Activated gamma-delta T cell (primary cell): Measurements from ENCODE around the gene UNC13D.
"Not testable (repeated sequence)": the region's sequence is repeated elsewhere in the genome, so short reads cannot be mapped to it uniquely, and the experiment has no call there.

Experiments used
- DNase-seq: peaks from one replicate; lab custom pipeline; 2025; lab: John Stamatoyannopoulos, UW

The UNC13D gene

DNA sequence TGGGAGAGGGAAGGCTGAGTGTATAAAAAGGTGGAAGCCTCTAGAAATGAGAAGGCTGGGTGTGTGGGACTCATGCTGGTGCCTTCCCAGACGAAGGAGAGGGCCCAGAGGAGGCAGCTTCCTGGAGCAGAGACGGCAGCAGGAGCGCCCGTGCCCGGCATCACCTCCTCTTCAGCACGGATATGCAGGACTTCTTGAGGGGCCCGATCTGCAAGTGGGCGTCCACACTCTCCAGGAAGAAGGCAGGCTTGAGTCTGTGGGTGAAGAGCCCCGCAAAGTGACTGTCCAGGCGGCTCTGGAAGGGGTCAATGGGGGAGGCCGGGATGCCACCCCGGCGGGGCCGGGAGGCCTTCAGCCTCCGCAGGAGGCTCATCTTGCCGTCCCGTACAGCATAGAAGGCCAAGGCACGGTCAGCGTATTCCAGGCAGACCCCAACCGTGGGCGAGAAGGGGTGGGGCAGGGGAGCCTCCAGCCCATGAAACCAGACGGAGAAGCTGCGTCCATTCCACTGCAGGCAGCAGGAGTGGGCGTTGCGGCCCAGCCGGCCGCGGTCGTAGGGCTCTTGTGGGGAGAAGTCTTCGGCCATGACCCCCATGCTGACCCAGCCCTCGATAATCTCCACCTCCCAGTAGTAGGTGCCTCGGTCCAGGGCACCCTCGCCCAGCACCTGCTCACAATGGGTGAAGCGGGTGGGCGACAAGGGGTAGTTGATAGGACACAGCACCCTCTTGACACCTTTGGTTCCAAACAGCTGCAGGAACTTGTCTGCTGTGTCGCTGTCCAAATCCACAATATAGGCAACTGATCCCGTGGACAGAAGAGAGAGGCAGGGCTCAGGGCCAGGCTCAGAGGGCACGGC lies 30.3 kb upstream of the UNC13D start:
- DNase-seq: no peak

DNA sequence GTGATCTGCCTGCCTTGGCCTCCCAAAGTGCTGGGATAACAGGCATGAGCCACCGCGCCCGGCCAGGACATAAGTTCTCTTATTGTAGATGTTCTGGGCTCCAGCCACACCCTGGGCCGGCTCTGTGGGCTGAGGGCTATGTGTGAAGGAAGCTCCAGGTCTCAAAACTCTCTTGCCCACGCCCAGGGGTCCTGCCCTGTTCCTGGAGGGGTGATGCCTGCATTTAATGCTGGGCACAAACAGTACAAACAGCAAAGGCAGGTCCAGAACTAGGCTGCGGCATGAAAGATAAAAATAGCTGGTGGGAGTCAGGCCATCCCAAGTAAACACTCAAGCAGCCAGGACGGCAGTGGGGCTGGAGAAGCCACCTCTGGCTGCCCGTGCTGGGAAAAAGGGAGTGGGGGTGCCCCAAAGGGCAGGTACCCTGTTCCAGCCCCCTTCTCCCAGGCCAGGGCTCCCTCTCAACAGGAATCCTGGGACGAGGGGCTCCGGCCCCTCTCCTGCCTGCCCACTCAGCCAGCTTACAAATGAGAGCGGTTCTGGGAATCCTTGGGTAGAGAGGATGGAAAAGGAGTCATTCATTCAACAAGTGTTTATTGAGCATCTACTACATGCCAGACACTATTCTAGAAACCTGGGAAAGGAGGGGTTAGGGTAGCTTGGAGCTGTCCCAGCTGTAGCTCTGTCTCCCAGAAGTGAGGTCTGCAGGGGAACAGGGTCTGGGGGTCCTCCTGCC lies 29.6 kb upstream of the UNC13D start:
- DNase-seq: no peak

DNA sequence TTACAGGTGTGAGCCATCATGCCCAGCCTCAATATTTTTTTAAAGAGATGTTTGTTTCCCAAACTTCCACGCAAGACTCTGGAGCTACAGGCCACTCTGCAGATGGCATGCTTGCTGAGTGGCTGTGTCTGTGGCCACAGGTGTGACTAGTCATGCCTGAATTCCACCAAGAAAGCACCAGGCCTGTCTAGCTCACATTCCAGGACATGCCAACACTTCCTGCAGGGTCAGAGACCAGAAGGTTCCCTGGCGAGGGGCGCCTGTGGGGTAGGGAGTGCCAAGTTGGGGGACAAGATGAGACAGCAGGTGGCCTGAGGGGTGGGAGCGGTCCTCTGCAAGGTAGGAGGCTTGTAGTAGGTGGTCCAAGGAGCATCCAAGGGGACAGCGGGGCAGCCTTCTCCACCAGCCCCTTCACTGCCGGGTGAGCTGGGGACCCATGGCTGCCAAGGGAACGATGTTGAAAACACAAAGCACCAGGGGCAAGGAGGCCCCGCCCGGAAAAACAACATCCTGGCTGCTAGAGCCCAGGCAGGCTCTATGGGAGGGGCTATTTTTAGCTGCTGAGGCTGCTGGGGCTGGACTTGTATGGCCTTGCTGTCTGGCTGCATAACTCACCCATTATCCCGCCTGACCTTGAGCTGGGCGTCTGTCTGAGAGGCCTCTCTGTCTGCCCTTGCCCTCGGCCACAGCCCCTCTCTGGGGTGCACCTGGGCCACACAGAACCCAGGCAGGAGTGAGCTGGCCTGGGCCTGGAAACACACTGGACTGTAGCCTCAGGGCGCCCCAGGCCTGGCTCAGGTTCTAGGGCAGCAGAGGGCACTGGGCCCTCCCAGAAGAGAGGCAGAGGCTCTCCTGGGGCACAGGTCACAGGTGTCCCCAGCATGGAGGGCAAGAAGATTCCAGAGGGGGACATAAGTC lies 28.5 kb upstream of the UNC13D start:
- no peak for DNase-seq

DNA sequence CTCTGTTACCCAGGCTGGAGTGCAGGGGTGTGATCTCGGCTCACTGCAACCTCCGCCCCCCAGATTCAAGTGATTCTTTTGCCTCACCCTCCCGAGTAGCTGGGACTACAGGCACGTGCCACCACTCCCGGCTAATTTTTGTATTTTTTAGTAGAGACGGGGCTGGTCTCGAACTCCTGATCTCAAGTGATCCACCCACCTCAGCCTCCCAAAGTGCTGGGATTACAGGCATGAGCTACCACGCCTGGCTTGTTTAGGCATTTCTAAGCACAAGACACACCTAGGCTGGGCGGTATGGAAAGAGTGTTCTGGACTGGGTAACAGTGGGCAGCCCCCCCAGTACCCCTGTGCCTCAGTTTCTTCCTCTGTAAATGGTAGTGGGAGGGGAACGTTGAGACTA lies 26.0 kb upstream of the UNC13D start:
- not testable (repeated sequence) for DNase-seq

DNA sequence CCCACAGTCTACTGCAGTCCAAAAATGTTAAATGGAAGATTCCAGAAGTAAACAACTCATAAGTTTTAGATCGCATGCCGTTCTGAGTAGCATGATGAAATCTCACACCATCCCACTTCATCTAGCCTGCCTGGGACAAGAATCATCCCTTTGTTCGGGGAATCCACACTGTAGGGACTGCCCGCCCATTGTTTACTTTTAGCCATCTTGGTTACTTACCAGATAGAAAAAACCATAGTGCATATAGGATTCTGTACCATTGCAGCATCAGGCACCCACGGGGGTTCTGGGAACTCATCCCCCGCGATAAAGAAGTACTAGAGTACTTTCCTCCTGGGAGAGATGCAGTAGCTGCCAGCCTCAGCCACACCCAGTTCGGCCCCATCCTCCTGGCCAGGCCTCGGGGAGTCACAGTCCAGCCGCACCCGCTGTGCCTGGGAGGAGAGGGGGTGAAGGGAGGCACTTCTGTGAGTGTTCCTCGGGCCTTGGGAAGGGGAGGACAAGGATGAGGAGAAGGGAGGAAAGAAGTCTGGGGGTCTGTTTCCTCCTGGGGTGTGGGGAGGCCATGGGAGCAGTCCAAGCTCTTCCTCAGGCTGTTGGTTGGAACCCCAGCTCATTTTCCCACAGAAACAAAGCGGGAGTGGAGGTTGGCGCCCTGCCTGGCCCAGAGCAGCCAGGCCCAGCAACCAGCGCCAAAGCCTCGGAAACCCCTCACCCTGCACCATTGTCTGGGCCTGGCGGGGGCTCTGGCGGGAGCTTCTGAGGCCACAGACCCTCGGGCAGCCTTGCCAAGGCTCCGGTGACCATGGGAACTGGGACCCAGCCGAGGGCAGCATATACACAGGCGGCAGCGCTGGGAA lies 25.3 kb upstream of the UNC13D start:
- DNase-seq: no peak

DNA sequence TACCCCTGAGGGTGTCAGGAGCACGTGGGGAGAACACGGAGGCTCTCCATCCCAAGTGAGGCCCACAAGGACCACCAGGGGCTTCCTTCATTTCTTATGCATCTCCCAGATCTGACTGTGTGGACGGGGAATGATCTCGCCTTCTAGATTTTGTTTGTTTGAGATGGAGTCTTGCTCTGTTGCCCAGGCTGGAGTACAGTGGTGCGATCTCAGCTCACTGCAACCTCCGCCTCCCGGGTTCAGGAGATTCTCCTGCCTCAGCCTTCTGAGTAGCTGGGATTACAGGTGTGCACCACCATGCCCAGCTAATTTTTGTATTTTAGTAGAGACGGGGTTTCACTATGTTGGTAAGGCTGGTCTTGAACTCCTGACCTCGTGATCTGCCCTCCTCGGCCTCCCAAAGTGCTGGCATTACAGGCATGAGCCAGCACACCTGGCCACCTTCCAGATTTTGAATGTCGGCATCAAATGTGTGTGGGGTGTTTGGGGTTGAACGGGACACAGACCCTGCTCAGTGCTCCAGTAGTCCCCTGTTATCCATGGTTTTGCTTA lies 24.6 kb upstream of the UNC13D start:
- not testable (repeated sequence) for DNase-seq

DNA sequence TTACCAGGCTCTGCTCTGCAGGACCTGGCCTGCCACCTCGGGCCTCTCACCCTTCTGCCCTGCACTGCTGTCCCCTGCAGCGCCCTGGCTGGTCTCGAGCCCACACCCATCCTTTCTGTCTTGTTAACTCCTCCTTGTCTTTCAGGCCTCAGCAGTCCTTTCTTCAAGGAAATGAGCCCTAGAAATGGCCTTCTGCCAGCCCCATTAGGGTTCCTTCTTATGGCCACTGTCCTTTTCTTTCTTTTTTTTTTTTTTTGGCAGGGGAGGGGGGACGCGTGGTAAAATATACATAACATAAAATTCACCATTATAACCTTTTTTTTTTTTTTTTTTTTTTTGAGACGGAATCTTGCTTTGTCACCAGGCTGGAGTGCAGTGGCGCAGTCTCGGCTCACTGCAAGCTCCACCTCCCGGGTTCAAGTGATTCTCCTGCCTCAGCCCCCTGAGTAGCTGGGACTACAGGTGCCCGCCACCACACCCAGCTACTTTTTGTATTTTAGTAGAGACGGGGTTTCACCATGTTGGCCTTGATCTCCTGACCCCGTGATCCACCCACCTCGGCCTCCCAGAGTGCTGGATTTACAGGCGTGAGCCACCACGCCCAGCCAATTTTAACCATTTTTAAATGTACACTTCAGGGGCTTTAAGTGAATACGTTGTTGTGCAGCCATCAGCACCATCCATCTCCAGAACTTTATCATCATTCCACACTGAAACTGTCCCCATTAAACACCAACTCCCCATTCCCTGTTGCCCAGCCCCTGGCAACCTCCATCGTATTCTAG lies 21.4 kb upstream of the UNC13D start:
- DNase-seq: not testable (repeated sequence)

DNA sequence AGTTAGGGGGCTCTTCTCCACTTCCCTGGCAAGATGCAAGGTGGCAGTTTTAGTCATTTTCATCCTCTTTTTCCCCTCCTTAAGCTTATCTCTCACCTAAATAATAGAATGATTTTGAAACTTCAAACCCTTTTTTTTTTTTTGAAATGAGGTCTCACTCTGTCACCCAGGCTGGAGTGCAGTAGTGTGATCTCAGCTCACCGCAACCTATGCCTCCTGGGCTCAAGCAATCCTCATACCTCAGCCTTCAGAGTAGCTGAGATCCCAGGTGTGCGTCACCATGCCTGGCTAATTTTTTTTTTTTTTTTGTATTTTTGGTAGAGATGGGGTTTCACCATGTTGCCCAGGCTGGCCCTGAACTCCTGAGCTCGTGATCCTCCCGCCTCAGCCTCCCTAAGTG lies 20.7 kb upstream of the UNC13D start:
- DNase-seq: not testable (repeated sequence)

DNA sequence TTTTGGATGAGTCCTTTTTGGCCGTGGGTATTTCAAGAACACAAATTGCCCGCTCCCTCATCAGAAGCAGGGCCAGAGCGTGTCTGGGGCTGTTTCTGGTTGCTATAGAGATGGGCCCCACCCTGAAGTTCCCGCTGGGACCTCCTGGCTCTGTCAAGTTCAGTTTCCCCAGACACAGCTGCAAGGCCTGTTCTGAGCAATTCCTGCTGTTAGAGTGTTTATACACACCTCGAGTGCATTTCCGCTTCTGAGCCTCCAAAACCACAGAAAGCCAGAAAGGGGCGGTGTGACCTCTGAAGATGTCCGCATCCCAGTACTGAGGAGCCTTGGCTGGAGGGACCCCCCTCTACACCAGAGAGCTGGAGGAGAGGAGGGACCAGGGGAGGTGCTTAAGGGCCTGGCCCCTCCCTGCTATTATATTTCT lies 20.3 kb upstream of the UNC13D start:
- no peak for DNase-seq

DNA sequence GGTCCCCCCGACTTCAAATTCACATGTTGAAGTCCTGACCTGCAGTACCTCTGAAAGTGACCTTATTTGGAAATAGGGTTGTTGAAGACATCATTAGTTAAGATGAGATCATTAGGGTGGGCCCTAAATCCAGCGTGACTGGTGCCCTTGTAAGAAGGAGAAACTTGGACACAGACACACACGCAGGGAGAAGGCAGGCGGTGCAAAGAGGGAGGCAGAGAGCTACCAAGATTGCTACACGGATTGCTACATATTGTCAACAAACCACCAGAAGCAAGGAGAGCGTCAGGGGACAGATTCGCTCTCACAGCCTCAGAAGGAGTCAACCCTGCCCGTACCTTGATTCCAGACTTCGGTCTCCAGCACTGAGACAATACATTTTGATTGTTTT lies 17.7 kb upstream of the UNC13D start:
- no peak for DNase-seq

DNA sequence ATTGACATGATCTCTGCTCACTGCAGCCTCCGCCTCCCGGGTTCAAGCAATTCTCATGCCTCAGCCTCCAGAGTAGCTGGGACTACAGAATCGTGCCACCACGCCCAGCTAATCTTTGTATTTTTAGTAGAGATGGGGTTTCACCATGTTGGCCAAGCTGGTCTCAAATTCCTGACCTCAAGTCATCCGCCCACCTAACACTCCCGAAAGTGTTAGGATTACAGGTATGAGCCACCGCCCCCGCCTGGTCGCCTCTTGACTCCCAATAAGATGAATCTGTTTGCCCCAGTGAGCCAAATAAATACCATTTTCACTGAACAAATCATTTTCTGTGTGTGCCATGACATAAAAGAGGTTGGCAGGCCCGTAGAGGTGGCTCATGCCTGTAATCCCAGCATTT lies 15.2 kb upstream of the UNC13D start:
- DNase-seq: not testable (repeated sequence)

DNA sequence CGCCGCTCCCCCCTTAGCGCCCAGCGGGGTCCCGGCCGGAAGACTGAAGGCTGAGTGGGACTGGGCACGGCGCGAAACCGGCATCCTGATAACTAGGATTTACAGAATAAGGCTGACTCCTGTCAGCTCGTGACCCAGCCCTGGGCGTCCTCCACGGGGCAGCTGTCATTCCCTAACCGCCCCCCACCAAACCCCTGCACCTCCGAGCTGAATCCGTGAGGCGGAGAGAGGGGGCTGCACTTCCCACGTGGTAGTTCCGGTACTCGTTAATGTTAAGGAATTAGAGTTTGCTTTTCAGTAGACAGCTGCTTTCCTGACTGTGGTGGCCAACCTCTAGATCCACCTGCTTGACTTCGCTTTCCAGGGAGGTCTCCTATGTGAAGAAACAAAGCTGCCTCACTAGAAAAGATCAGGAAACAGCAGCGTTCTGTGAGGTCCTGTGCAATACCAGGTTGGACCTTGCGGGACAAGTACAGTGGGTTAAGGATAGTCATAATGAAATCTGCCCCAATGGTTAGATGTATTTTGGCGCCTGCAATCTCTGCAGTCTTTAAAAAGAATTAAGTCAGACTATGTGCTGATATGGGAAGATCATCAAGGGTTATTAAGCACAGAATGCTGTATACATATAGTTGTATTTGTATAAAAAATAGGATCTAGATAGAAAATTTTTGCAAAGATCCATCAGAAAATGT lies 12.0 kb upstream of the UNC13D start:
- DNase-seq: no peak

DNA sequence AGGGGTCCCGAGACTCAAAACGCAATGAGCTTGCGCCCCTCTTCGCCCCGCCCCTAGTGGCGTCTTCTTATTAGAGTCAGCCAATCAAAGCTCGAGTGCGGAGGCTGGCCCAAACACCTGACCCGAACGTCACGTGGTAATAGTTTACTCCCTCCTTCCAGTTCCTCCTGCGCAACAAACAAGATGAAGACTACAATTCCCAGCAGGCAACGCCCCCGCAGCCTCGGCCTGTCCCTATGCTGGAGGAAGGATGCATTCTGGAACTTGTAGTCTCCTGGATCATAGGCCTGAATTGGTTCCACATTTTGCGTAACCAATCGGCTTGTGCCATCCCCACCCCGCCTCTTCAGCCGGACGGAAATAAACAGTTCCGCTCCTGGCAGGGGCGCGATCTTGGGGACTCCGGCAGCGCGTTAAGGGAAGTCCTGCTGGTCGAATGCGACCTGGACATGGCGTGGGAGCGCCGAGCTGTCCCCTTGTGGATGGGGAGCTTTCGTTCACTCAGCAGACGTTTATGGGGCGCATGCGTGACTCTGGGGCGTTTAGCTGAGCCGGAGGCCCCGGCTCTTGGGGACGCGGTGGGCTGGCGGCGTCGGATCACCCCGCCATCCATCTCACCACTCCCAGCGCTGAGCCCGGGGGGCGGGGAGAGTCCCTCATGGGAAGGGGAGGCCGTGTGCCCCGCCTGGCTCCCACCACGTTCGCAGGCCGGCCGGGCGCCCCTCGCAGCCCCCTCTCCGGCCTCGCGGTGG lies 11.3 kb upstream of the UNC13D start, which contains the start of gene WBP2:
WBP2 (minus strand) TSS at position 26 of the 752 bp plus-strand sequence. CDS start 38 bp downstream, outside the sequence.
- DNase-seq: peak; percentile 77

DNA sequence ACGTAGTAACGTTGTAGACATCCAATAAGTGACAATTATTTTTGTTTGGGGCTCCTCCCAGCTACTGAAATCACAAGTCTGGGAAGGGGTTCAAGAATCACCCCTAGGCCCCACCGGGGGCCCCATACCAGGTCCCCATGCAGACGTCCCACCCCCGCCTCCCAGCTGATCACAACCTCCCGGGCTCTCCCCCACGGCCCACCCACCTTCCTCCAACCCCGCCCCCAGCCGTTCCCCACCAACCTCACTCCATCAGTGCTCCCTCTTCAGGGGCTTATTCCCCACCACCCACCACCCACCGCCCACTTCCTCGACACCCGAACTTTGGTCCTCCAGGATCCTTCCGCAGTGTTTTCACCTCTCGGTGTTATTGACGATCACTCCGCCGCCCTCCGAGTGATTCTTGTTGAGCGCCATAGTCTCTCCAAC lies 10.7 kb upstream of the UNC13D start:
- DNase-seq: no peak

DNA sequence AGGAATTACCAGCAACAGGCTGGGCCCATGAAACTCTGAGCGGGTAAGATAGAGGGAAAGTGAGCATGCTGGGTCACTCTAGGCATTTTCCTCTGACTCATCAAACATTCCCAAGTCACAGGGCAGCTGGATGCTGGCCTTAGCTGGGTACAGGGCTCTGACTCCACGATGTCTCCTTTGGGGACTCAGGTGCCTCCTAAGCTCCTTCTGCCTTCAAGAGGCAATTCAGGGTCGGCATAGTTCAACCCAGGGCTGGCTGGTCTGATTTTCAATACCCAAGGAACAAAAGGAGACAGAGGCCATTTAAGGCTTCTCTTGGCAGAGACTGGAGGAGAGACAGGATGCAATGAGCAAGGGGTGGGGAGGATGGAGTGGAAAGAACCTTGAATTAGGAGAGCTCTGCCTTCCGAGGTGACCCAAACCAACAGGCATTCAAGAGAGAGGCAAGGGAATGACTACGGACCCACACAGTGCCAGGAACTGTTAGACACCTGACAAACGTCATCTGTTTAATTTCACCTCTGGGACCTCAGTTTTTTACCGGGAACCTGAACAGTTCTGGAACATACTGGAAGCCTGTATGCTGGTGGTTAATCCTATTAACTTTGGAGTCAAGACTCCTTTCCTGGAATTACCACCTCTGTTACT lies 10.0 kb upstream of the UNC13D start:
- no peak for DNase-seq

DNA sequence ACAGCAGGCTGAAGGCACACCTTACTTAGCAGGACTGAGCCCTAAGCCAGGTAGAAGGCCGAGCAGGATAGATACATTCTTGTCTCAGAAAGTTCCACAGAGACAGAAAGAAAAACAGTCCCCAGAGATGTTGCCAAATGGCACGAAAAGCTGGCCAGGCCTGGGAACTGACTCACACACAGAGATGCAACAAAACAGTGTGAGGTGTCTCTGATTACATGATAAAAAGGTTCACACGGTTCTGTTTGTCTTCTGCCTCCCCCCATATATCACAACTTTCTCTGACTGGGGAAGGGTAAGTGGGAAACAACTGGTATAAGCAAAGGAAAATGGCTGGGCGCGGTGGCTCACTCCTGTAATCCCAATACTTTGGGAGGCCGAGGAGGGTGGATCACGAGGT lies 9.2 kb upstream of the UNC13D start:
- no peak for DNase-seq

DNA sequence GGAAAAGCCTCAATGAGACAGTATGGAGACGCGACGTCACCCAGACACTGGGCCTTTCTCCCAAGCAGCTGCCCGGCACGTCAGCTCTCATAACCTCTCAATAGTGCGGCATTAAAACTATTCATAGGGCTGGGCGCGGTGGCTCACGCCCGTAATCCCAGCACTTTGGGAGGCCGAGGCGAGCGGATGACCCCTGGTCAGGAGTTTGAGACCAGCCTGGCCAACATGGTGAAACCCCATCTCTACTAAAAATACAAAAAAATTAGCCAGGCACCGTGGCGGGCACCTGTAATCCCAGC lies 7.4 kb upstream of the UNC13D start:
- not testable (repeated sequence) for DNase-seq
